HCT116 (cell line): ENCODE results near the gene TBC1D19. TPM values are rescaled to one million over a fixed set of nuclear protein-coding genes. Genes with fewer than 3 reads are reported as not detected.
A peak's percentile ranks its signal among the peaks of the same experiment; 100 is the strongest.
"Not testable (repeated sequence)": the region's sequence is repeated elsewhere in the genome, so short reads cannot be mapped to it uniquely, and the experiment has no call there.

Source experiments
- ATAC-seq: fragments of 200-7000 bp; cut with Tn5 transposase; 2 replicates; pipeline ENCODE4 v1.9.1; 2020; ENCODE audit warnings: mild to moderate bottlenecking, moderate library complexity
- BruUV-seq: library from RNA; stranded (reverse); fragments of 400-500 nt; replicated peaks from 2 replicates; lab custom pipeline; 2021; lab: Mats Ljungman, UMichigan
- CTCF ChIA-PET: fragments of 300-600 bp; sonication (Branson Sonifier 250); formaldehyde crosslinking; loops from one replicate; lab custom pipeline; 2021; ENCODE audit warnings: antibody characterized with exemption; lab: Charles Lee
- POLR2A ChIA-PET: fragments of 300-600, 350-600 bp; sonication (Branson Sonifier 250); formaldehyde crosslinking; loops from one replicate; lab custom pipeline; 2021; ENCODE audit warnings: antibody characterized with exemption; lab: Charles Lee
- RAD21 ChIA-PET, 2 experiments: fragments of 300-600 bp; sonication (Branson Sonifier 250); formaldehyde crosslinking; loops; one replicate each; lab custom pipeline; 2023; ENCODE audit warnings: low total read pairs in 2 of 2; ENCODE audit not compliant: uncharacterized antibody in 2 of 2, unreplicated experiment in 2 of 2, low non-redundant PET in 1 of 2; lab: Charles Lee
- DNase-seq: peaks from one replicate; pipeline ENCODE4 v3.0.0-alpha.2; 2010; ENCODE audit warnings: low read depth, low spot score
- H2AFZ ChIP-seq: fragments of 200-600 bp; shearing (Covaris generic), sonication (generic); 2 replicates; pipeline ENCODE4 v1.6.1; 2017; ENCODE audit warnings: low read depth, mixed run types, mixed read lengths, antibody characterized with exemption, low read length; ENCODE audit not compliant: poor library complexity, severe bottlenecking
- H3K27ac ChIP-seq: 2 replicates; pipeline ENCODE4 v1.5.1; 2012; ENCODE audit warnings: low read depth, low read length
- H3K27me3 ChIP-seq: fragments of 200-600 bp; sonication (generic); 2 replicates; pipeline ENCODE4 v1.6.1; 2016; ENCODE audit warnings: mixed run types, low read length, mixed read lengths; ENCODE audit not compliant: insufficient read depth
- H3K36me3 ChIP-seq, 2 experiments: fragments of 200-500 bp in 1 of 2; fragments of 200-600 bp in 1 of 2; sonication (Bioruptor generic) in 1 of 2; sonication (generic) in 1 of 2; 2 replicates each; pipeline versions ENCODE4 v1.5.1 to v1.6.1; 2014 to 2016; ENCODE audit warnings: low read length in 2 of 2, inconsistent platforms in 1 of 2, mixed read lengths in 1 of 2, mixed run types in 1 of 2; ENCODE audit not compliant: insufficient read depth in 2 of 2, control insufficient read depth in 1 of 2
- H3K4me1 ChIP-seq, 2 experiments: fragments of 200-600 bp in 1 of 2; sonication (generic) in 1 of 2; 2 replicates each; pipeline versions ENCODE4 v1.5.1 to v1.6.1; 2012 to 2017; ENCODE audit warnings: low read length in 2 of 2, inconsistent platforms in 1 of 2, mild to moderate bottlenecking in 1 of 2, mixed read lengths in 1 of 2, mixed run types in 1 of 2, moderate library complexity in 1 of 2; ENCODE audit not compliant: insufficient read depth in 2 of 2, control insufficient read depth in 1 of 2
- H3K4me2 ChIP-seq: fragments of 200-600 bp; sonication (generic); 2 replicates; pipeline ENCODE4 v1.6.1; 2017; ENCODE audit warnings: mixed run types, low read length, mixed read lengths
- H3K4me3 ChIP-seq, 2 experiments: fragments of 200-600 bp in 1 of 2; sonication (generic) in 1 of 2; replicated peaks in 1 of 2; 2 replicates each; pipeline ENCODE4 v1.5.1; 2011 to 2016; ENCODE audit warnings: low read length in 2 of 2, control low read depth in 1 of 2, low read depth in 1 of 2, mild to moderate bottlenecking in 1 of 2, mixed read lengths in 1 of 2, mixed run types in 1 of 2
- H3K79me2 ChIP-seq: fragments of 200-600 bp; sonication (generic); 2 replicates; pipeline ENCODE4 v1.6.1; 2017; ENCODE audit warnings: mild to moderate bottlenecking, mixed run types, low read length, moderate library complexity, mixed read lengths; ENCODE audit not compliant: insufficient read depth
- H3K9ac ChIP-seq: fragments of 200-600 bp; sonication (generic); 2 replicates; pipeline ENCODE4 v1.6.1; 2016; ENCODE audit warnings: low read length, mixed read lengths
- H3K9me2 ChIP-seq: fragments of 200-600 bp; sonication (generic), shearing (Covaris generic); 2 replicates; pipeline ENCODE4 v1.6.1; 2017; ENCODE audit warnings: mixed run types, mild to moderate bottlenecking, moderate library complexity; ENCODE audit not compliant: insufficient read depth
- H3K9me3 ChIP-seq, 2 experiments: fragments of 200-500 bp in 1 of 2; fragments of 200-600 bp in 1 of 2; sonication (Bioruptor generic) in 1 of 2; sonication (generic) in 1 of 2; 2 replicates each; pipeline ENCODE4 v1.6.1; 2014 to 2017; ENCODE audit warnings: low read length in 2 of 2, mixed read lengths in 2 of 2, inconsistent platforms in 1 of 2, low read depth in 1 of 2, mild to moderate bottlenecking in 1 of 2, mixed run types in 1 of 2, moderate library complexity in 1 of 2; ENCODE audit not compliant: control insufficient read depth in 1 of 2, insufficient read depth in 1 of 2
- H4K20me1 ChIP-seq: fragments of 200-600 bp; sonication (generic), shearing (Covaris generic); 2 replicates; pipeline ENCODE4 v1.6.1; 2017; ENCODE audit warnings: mixed run types, mild to moderate bottlenecking, moderate library complexity; ENCODE audit not compliant: insufficient read depth
- FOSL1 ChIP-seq: IDR thresholded peaks from 2 replicates; pipeline ENCODE4 v1.6.1; 2012; ENCODE audit warnings: low read depth
- JUND ChIP-seq: IDR thresholded peaks from 2 replicates; pipeline ENCODE4 v1.6.1; 2012
- RAD21 ChIP-seq: IDR thresholded peaks from 2 replicates; pipeline ENCODE4 v1.6.1; 2012; ENCODE audit warnings: low read depth, mild to moderate bottlenecking
- SIN3A ChIP-seq: IDR thresholded peaks from 2 replicates; pipeline ENCODE4 v1.6.1; 2012; ENCODE audit warnings: low read depth
- SP1 ChIP-seq: IDR thresholded peaks from 2 replicates; pipeline ENCODE4 v1.6.1; 2012; ENCODE audit warnings: low read depth
- intact Hi-C: fragments of 100-400 bp; cut with micrococcal nuclease; formaldehyde crosslinking; loops from 2 replicates; pipeline ENCODE4 v1.10.0; 2022
- total RNA-seq: library from RNA; stranded (reverse); gene quantifications from one replicate; pipeline ENCODE4 v1.2.1, GENCODE V29; 2021; ENCODE audit not compliant: unreplicated experiment

Gene TBC1D19
- total RNA-seq, 1 experiment from 2014 or later = 25.4 TPM

DNA sequence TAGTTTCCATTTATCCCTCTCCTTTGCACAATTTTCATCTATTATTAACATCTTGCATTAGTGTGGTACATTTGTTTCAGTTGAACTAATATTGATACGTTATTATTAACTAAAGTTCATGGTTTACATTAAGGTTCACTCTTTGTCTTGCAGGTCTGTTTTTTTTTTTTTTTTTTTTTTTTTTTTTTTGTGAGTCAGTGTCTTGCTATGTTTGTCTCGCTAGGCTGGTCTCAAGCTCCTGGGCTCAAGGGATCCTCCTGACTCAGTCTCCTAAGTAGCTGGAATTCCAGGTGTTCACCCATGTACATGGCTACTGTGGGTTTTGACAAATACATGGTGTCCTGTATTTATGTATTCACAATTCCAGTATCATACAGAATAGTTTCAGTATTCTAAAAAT, 6.8 kb downstream of the TBC1D19 start:
- Histone ChIP-seq H3K4me3 (peak overlapping the region in 1 of 2 experiments; percentile 4; a peak in 1 of 4 replicates), H3K36me3 (no peaks in the 10 kb centered on the region), H2AFZ (no peak overlapping the region), H3K27ac (no peak overlapping the region; the same call in 1 of the 2 replicates), H3K9me3 (no peaks in the 10 kb centered on the region), H3K9ac (peak overlapping the region; percentile 19; the same call in 1 of the 2 replicates), H3K9me2 (no peaks in the 10 kb centered on the region), H3K79me2 (peaks cover 68% of the 10 kb centered on the region)
- intact Hi-C loops = no loop called here
- POLR2A ChIA-PET = interaction anchor here (0.6 to 0.7 kb wide), 2 partner anchors 23 to 269 kb away, joined by 3 read pairs; no protein-coding TSS in a partner anchor
- peak; percentile 60 for DNase-seq
- TF ChIP-seq FOSL1 = peak; percentile 60
- TF ChIP-seq SIN3A = no peak
- TF ChIP-seq RAD21 = no peak
- peak; percentile 30; the same call in 1 of the 2 replicates for TF ChIP-seq SP1
- peak; percentile 55; the same call in 1 of the 2 replicates for TF ChIP-seq JUND
- TF ChIP-seq, all 23 proteins: peak for 3
- peak; percentile 73 for ATAC-seq
- peak overlapping the region; percentile 58 for H3K4me2 ChIP-seq
- peaks cover 29 to 45% of the 10 kb centered on the region in 2 experiments for H3K4me1 ChIP-seq
- CTCF ChIA-PET = interaction anchor here (0.6 kb wide), 1 partner anchor 41 kb away, joined by 4 read pairs; no protein-coding TSS in a partner anchor
- no peaks in the 10 kb centered on the region for H4K20me1 ChIP-seq
- H3K27me3 ChIP-seq = no peaks in the 10 kb centered on the region
- no TSS peak for BruUV-seq
- RAD21 ChIA-PET = no interaction called here

DNA sequence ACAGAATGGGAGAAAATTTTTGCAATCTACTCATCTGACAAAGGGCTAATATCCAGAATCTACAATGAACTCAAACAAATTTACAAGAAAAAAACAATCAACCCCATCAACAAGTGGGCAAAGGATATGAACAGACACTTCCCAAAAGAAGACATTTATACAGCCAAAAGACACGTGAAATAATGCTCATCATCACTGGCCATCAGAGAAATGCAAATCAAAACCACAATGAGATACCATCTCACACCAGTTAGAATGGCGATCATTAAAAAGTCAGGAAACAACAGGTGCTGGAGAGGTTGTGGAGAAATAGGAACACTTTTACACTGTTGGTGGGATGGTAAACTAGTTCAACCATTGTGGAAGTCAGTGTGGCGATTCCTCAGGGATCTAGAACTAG, 9.7 kb downstream of the TBC1D19 start:
- RAD21 ChIA-PET, H3K27me3 ChIP-seq, POLR2A ChIA-PET, H3K9me2 ChIP-seq, BruUV-seq, ATAC-seq, H3K9ac ChIP-seq, intact Hi-C loops, H3K4me3 ChIP-seq, H4K20me1 ChIP-seq, H3K9me3 ChIP-seq, DNase-seq, H3K4me2 ChIP-seq, H3K27ac ChIP-seq, H3K36me3 ChIP-seq, H2AFZ ChIP-seq, CTCF ChIA-PET: not testable (repeated sequence)
- peaks cover 24 to 27% of the 10 kb centered on the region in 2 experiments for H3K4me1 ChIP-seq
- peaks cover 62% of the 10 kb centered on the region for H3K79me2 ChIP-seq
